Middle frontal gyrus (tissue), 1 donor: ENCODE results near the gene SHROOM3.
A peak's percentile ranks its signal among the peaks of the same experiment; 100 is the strongest.

ENCODE experiments used
- DNase-seq: peaks from one replicate; pipeline ENCODE4 v3.0.0-alpha.2; 2015; ENCODE audit warnings: low spot score; ENCODE audit errors: extremely low spot score

Gene SHROOM3

DNA sequence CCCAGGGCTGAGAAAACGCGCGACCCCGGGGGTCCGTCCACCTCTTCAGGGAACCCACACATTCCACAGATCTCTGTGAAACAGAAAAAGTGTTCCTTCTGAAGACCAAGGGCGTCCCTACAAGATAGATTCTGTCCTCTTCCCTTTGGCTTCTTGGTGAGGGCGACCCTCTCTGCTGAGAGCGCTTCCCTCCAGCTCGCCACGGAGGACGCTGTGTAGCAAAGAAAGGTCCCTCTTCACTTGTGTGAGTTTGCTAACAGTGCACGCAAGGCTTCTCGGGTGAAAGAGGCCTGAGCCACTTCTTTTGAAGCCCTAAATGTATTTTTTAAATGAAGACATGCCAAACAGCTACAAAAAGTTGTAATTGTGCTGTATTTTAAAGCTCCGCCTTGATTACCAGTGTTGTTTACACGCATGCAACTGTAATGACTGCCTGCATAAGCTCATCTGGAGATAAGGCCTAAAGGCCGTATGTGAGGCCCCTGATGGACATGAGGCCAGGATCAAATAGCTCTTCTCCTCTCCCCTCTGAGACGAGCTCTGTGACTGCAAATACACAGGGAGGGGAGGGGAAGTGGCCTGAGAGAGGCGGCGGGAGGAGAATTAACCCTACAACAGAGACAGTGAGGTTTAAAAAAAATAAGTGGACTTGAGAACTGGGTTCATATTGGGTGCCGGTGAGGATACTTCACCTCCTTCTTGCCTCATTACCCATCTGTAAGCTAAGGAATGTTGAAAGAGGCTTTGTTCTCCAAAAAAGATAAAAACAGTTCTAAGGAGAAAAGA is 367.4 kb downstream of the SHROOM3 start:
- DNase-seq: no peak

DNA sequence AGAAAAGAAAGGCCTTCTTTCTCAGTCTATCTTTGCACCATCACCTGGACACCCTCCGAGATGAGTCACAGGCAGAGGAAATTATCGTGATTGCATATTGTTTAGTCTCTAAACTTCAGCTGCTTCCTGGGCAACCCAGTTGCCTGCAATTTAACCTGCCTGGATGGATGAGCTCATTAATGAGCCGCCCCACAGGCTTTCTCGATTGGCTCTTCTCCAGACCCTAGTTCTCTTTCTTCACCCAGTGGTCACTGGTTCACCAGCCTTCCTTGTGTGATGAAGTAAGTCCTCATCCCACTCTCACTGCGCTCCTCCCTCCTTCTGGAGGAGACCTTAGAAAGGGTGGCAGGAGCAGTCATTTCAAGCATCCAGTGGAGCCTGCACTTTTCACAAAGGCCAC is 368.5 kb downstream of the SHROOM3 start:
- no peak for DNase-seq

DNA sequence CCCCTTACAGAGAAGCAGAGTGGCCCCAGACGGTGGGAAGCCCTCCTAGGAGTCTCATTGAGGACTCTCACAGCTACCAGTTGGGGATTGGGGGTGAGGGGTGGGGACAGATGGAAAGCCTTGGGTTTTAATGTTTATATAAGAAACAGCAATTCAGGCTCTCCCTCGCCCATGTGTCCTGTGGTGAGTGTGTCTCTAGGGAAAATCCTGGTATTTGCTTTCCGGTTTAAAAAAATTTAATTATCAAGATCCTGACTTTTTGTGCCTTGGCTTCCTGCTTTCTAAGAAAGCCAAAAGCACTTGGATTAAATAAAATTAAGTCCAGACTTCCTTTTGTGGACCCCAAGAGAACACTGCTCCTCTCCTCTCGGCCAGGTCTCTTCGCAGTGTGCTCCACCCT is 369.1 kb downstream of the SHROOM3 start:
- no peak for DNase-seq

DNA sequence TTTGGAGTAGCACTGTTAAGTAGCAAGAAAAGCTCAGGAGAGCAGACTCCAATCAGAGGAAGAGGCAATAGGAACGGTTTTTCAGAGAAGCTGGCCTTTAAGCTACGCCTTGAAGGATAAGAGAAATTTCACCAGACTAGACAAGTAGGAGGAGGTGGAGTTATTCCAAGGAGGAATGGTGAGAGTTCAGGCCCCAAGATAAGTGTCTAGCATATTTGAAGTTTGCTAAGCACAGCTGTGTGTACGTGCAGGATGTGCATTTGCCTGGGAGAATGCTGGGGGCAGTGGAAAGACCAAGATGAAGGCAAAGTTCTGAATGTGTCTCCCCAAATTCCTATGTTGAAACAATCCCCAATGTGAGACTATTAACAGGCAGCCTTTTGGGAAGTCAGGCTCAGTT is 371.3 kb downstream of the SHROOM3 start:
- no peak for DNase-seq

DNA sequence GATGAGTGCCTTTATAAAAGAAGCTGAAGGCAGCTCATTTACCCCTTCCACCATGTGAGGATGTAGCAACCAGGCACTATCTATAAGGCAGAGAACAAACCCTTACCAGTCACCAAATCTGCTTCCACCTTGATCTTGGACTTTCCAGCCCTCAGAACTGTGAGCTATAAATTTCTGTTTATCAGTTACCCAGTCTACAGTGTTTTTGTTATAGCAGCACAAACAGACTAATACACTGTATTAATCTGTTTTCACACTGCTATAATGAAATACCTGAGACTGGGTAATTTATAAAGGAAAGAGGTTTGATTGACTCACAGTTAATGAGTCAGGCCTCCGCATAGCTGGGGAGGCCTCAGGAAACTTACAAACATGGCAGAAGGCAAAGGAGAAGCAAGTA is 371.7 kb downstream of the SHROOM3 start:
- no peak for DNase-seq

DNA sequence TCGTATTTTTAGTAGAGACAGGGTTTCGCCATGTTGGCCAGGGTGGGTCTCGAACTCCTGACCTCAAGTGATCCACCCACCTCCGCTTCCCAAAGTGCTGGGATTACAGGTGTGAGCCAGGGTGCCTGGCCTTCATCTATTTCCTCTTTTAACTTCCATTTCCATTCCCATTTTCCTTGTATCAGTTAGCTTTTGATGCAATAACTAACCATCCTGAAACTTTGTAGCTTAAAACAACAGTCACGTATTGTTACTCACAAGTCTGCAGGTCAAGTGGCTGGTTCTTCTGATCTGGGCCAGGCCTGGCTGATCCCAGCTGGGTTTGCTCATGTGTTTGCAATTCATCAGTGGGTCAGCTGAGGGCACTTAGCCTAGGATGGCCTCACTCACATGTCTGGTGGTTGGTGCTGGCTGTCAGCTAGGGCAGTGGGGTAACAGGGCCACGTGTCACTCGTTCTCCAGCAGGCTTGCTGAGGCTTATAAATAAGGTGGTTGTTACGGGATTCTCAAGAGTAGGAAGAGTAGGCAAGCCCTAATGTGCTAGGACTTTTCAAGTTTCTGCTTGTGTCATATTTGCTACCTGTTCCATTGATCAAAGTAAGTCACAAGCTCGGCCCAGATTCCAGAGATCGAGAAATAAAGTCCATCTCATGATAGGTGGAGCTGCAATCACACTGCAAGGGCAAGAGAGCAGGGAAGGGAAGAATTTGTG is 374.7 kb downstream of the SHROOM3 start:
- DNase-seq: no peak

DNA sequence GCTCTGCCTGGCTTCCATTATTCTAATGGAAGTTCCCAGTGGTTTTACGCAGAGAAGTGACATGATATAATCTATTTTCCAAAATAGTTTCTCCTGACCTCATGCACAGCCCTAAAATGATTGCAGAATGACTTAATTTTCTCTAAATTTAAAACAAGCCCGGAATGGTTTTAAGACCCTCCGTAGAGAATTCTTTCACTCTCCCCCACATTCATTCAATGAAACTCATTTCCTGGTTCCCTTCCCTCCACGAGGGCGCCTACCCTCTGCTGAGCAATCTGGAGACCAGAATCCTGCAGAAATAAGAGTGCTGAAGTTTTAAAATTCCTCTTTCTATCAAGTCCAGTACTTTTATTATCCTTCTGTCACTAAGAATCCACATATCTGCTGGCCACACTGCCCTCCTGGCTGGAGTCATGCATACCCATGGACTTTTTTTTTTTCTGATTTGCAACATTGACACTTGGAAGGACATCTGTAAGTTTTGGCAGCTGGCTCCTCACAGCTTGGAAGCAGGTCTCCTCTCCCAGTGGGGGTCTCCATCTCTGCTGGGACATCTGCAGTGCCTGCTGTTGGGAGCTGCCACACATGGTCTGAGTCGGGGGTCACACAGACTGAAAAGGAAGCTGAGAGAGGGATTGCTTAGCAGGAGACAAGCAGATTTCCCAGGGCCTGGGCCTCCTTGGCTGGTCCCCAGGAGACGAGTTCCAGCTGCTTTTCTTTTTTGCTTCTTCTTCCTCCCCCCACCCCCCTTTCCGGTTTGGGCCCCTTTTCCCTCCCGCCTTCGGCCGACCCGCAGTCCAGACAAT is 376.8 kb downstream of the SHROOM3 start:
- no peak for DNase-seq

DNA sequence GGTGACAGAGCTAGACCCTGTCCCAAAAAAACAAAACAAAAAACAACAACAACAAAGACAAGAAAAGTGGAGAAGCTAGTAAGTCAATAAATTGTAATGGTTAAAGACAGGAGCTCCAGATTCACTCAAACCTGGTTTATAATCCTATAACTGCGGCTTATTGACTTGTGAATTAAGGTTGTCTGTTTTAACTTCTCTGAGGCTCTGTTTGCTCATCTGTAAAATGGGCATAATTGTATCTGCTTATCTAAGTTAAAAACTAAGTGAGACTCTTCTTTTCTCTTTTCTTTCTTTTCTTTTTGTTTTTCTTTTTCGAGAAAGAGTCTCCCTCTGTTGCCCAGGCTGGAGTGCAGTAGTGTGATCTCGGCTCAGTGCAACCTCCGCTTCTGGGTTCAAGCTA is 378.0 kb downstream of the SHROOM3 start:
- no peak for DNase-seq

DNA sequence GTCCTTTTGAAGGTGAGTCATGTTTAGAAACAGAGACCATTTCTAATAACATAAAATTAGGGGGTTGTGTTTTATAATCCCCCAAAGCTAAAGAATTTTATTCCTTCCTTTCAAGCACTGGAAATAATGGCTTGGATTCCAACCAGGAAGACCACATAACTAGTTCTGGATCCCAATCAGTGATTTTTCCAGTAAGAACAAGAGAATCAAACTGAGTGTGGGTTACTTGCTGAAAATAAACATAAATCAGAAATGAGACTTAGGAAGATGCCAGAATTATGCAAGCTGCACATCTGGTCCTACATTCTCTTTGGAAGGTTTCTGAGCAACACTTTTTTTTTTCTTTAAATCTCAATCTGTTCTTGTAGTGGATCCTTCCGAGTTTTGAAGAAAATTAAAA is 386.6 kb downstream of the SHROOM3 start:
- peak; percentile 29 for DNase-seq

DNA sequence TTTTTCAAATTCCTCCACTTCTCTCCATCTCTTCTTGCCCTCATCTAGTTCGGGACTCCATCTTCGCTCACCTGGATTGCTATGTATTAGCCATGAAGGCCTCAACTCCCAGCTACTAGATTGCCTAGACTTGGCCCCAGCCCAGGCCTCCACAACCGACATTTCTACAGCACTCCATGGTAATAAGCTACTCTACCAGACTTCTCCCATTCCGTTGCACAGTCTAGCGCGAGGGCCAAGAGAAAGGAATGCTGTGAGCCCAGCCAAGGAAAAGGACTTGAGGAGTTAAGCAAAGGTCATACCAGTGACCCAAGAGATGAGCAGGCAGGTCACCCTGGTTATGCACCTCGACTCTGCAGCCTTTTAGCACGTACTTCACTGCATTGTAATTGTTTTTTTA is 387.3 kb downstream of the SHROOM3 start:
- DNase-seq: no peak

DNA sequence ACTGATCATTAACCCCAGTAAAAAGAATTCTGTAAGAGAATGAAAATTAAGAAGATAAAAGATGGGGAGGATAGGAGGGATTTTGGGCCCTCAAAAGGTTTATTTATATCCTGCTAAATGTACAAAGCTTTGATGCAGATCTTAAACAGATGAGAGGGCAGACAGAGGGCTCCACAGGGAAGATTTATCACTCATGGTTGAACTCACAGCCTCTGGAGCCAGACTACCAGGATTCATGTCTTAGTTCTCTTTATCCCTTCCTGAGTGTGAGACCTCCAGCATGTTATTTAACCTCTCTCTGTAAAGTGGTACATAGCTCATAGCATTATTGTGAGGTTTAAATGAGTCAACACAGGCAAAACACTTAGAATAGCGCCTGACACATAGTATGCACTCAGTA is 388.5 kb downstream of the SHROOM3 start:
- DNase-seq: no peak

DNA sequence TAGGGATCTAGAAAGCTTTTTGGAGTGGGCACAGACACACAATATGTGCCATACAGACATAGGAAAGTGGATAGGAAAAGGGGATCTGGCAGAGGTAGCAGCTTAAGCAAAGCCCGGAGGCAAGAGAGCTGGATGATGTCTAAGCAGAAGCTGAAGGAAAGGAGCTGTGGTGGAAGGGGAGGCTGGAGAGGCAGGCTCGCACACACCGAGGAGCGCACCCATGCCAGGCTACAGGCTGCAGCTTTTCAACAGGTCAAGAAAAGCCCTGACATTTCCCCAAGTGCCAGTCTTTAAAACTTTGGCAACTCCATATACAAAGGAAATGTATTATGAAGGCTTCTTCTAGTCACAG is 395.6 kb downstream of the SHROOM3 start:
- no peak for DNase-seq

DNA sequence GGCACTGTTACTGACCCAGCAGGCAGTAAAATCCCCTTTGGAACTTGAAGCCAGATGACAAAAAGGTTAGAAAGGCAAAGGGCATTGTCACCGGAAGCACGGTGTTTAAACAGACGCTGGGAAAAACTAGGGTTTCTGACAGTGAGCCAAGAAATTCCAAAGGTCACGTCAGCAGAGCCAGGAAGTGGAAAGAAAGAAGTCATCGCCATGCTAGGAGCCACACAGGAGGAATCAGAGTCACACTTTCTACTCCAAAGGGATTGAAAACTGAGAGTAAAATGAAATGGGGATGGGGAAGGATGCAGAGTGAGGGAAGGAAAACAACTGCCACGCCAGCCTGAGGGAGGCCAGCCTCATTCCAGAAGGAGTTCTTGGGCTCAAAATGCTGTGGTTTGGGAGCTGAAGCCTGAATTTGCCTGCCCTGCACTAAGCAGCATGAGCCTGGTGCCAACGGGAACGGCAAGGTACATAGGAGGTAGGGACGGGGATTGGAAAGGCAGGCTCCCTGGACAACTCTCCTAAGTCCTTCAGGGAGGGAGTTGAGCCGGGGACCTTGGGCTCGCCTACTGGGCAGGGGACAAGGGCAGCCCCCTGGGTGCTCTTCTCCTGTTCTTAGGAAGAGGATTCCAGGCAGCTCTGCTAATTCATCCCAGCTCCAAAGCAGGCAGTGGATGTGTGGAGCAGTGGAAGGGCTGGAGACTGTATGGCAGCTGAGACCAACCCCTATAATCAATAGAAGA is 396.1 kb downstream of the SHROOM3 start:
- DNase-seq: no peak

DNA sequence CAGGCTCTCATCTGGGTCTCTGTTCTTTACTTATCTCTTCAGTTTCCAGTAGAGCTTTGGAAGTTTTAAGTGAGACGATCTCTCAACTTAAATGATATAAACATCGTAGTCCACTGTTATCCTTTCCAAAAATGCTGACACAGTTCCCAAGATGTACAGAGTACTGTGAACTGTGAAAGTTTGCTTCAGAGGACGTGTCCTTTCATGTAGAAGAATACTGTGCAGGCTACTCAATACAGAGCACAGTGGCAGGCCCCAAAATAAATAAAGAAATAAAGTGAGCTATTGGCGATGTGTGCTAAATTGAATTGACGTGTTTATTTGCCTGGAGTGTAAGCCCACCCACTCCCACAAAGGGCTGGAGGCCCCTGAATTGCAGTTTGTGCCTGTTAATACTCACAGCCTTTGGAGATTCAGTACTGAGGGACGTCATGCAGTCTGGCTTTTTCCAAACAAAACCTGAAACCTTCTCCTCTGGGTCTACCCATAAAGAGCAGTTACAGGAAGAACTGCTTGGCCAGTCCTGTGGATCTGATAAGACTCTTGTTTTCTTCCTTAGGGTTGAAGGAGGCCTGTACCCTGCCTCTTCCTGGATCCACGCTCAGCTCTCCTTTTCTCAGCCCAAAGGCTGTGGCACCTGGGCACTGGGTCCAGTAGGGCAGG is 396.8 kb downstream of the SHROOM3 start:
- no peak for DNase-seq
